Right lobe of liver (tissue), 6 donors: Measurements from ENCODE around the gene PDSS2. TPM values are rescaled to one million over a fixed set of nuclear protein-coding genes. Genes with fewer than 3 reads are reported as not detected.

Experiments used
- ATAC-seq, 4 donors: fragments of 200-7000 bp; cut with Tn5 transposase; one replicate each; pipeline ENCODE4 v1.9.1; 2020; ENCODE audit warnings: mild to moderate bottlenecking in 4 of 4, moderate library complexity in 4 of 4
- DNase-seq, 3 donors: peaks; one replicate each; pipeline ENCODE4 v3.0.0-alpha.2; 2020
- H3K27ac ChIP-seq, 3 donors: fragments of 200-600 bp; one replicate each; pipeline ENCODE4 v1.8.0; 2022
- H3K27me3 ChIP-seq, 2 donors: fragments of 200-600 bp; one replicate each; pipeline ENCODE4 v1.8.0; 2022
- H3K36me3 ChIP-seq, 4 donors: fragments of 200-600 bp; sonication (generic) in 1 of 4; one replicate each; pipeline versions ENCODE4 v1.5.1 to v1.8.0; 2017 to 2022; ENCODE audit warnings: control low read depth in 1 of 4
- H3K4me1 ChIP-seq, 4 donors: fragments of 200-600 bp; sonication (generic) in 1 of 4; one replicate each; pipeline versions ENCODE4 v1.5.1 to v1.8.0; 2017 to 2022; ENCODE audit warnings: control low read depth in 1 of 4
- H3K4me3 ChIP-seq, 3 donors: fragments of 200-600 bp; one replicate each; pipeline ENCODE4 v1.8.0; 2022
- H3K9me3 ChIP-seq, 4 donors: fragments of 200-600 bp; sonication (generic) in 1 of 4; one replicate each; pipeline versions ENCODE4 v1.5.1 to v1.8.0; 2017 to 2022; ENCODE audit warnings: control low read depth in 1 of 4
- CTCF ChIP-seq, 4 donors: fragments of 200-600 bp in 3 of 4; fragments of 450-650 bp in 1 of 4; IDR thresholded peaks; one replicate each; pipeline versions ENCODE4 v1.5.1 to v1.8.0; 2016 to 2022; ENCODE audit warnings: antibody characterized with exemption in 4 of 4, mild to moderate bottlenecking in 2 of 4
- POLR2A ChIP-seq: fragments of 450-650 bp; IDR thresholded peaks from one replicate; pipeline ENCODE4 v1.6.1; 2017; ENCODE audit warnings: antibody characterized with exemption, mild to moderate bottlenecking
- WGBS: methylation state at CpG from one replicate; pipeline ENCODE4 v1.1.6; 2018; ENCODE audit warnings: low coverage, low lambda C conversion rate; ENCODE audit not compliant: insufficient coverage; ENCODE audit errors: missing lambda C conversion rate; 5-methylcytosine and 5-hydroxymethylcytosine counted together
- intact Hi-C, 2 donors: fragments of 100-400 bp; cut with DNase I; formaldehyde crosslinking; loops; one replicate each; pipeline versions ENCODE4 v1.11.2 to v1.14.1; 2022
- total RNA-seq, 6 experiments: library from RNA; depleted of rRNA in 2 of 6; stranded (reverse); fragments of >200 nt in 2 of 6; fragmentation: NEBNext Ultra II Directional in 3 of 6; extraction: Animal tissue kit (Norgen Biotek cat#: 25700) in 3 of 6; gene quantifications; one replicate each; pipeline versions ENCODE4 v1.1.0 to v1.2.4, GENCODE V29; 2016 to 2023
- donor health status: DM: no; HTN: yes; CAD: no.
- donor health status: DM: no; HTN: no; CAD: no.
- donor health status: DM: no; HTN: no; CAD: no.
- donor health status: DM: no; HTN: yes; CAD: no.
- donor health status: DM: no; HTN: yes; CAD: no.

PDSS2 gene
- total RNA-seq, 6 experiments from 2014 or later: 17.0 to 25.1 (median 19.0) TPM

DNA sequence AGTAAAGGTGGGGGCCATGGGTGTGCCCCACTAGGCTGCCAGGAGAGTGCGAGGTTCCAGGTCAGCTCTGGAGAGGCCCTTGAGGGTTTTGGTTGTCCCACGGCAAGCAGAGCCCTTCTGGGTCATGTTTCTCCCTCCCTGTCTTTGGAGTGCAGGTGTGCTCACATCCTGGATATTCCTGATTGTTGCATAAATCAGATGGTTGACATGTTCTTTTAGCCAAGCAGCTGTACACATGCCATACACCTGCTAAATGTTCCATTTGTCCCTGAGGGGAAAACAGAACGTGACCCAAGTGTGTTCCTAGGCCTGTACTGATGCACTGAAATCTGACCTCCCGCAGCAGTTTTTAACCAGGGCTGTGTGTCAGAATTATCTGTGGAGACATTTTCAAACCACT is 266.5 kb downstream of the PDSS2 start:
- Histone ChIP-seq H3K4me3 (no peak overlapping the region), H3K4me1 (peaks cover 0 to 4% (median 1%) of the 10 kb centered on the region in 4 donors), H3K36me3 (no peaks in the 10 kb centered on the region), H3K27ac (no peak overlapping the region), H3K27me3 (no peaks in the 10 kb centered on the region), H3K9me3 (no peaks in the 10 kb centered on the region)
- DNase-seq: no peak
- ATAC-seq: no peak
- 90% methylated on average over 2 of the region's 4 CpGs for WGBS
- no peak for TF ChIP-seq CTCF (IDR thresholded peaks at IDR 0.05)
- TF ChIP-seq POLR2A: no peak
- intact Hi-C loops: no loop called here

GRCh38 chr6:107187630-107188029 is 271.7 kb downstream of the PDSS2 start:
- no peak for DNase-seq
- Histone ChIP-seq H3K4me1 (no peaks in the 10 kb centered on the region), H3K9me3 (no peaks in the 10 kb centered on the region), H3K36me3 (no peaks in the 10 kb centered on the region), H3K4me3 (no peak overlapping the region), H3K27ac (no peak overlapping the region), H3K27me3 (no peaks in the 10 kb centered on the region)
- WGBS: 93% methylated on average over 6 of the region's 6 CpGs
- no peak for TF ChIP-seq CTCF (IDR thresholded peaks at IDR 0.05)
- no peak for TF ChIP-seq POLR2A
- intact Hi-C loops: no loop called here
- no peak for ATAC-seq

DNA sequence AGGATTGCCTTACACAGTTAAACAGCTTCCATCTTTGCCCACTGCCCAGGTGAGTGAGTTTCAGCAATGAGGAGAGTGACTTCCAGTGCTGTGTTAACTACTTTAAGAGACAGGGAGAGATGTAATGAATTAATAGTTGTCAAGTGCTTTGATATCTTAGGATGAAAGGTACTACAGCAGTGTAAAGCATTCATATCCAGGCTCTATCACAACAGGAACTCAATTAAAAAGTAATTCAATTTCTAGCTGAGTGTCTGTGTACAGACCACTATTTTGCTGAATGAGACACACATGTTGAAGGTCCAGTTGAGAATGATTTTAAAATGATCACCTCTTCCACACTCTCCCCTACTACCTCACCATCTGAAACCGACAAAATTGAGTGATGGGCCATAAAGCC is 273.3 kb downstream of the PDSS2 start:
- ATAC-seq (peak in 1 of 4 donors; percentile 9), DNase-seq (no peak)
- 100% methylated on average over 1 of the region's 1 CpG for WGBS
- H3K36me3 ChIP-seq: no peaks in the 10 kb centered on the region
- no peaks in the 10 kb centered on the region for H3K27me3 ChIP-seq
- no peak overlapping the region for H3K27ac ChIP-seq
- H3K9me3 ChIP-seq: no peaks in the 10 kb centered on the region
- H3K4me3 ChIP-seq: no peak overlapping the region
- intact Hi-C loops: no loop called here
- TF ChIP-seq POLR2A: no peak
- TF ChIP-seq CTCF (IDR thresholded peaks at IDR 0.05): no peak
- H3K4me1 ChIP-seq: no peaks in the 10 kb centered on the region

DNA sequence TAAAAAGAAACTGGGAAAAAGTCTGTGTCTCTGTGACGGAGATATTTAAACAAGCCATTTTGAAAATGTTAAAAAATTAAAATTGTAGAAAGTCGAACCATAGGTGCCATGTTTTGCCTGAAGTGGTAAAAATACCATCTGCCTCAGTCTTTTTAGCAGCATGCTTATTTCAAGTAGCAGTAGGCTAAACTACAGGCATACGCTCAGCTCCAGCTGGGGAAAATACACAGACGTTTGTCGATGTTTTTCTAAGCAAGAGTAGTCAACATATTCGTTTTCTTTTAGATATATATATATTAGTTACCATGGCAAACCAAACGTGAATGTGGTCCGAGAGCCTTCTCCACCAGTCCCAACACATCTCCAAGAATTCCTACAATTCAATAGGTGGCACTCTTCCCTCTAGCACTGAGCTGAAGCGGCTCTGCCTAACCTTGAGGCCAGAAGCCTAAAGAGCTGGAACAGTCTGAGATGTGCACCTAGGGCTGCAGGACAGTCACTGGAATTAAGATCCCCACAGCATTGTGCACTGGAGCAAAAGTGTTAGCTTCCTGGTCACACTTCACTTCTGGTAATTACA is 273.9 kb downstream of the PDSS2 start:
- H3K36me3 ChIP-seq: no peaks in the 10 kb centered on the region
- H3K27me3 ChIP-seq: no peaks in the 10 kb centered on the region
- ATAC-seq (peak; percentile 77 to 92 (median 89)), DNase-seq (peak in 1 of 3 donors; percentile 50)
- intact Hi-C loops: no loop called here
- WGBS: 66% methylated on average over 8 of the region's 9 CpGs
- no peaks in the 10 kb centered on the region for H3K4me1 ChIP-seq
- no peaks in the 10 kb centered on the region for H3K9me3 ChIP-seq
- H3K27ac ChIP-seq: no peak overlapping the region
- TF ChIP-seq POLR2A (no peak), CTCF (IDR thresholded peaks at IDR 0.05) (peak in 3 of 4 donors; percentile 35 to 58 (median 39))
- H3K4me3 ChIP-seq: no peak overlapping the region

GRCh38 chr6:107184435-107184834 is 274.9 kb downstream of the PDSS2 start:
- TF ChIP-seq CTCF (IDR thresholded peaks at IDR 0.05) (no peak), POLR2A (no peak)
- intact Hi-C loops: no loop called here

More at GRCh38 chr6:107184435-107184834, 274.9 kb downstream of the PDSS2 start:
- Histone ChIP-seq H3K27me3 (no peaks in the 10 kb centered on the region), H3K27ac (no peak overlapping the region), H3K4me1 (no peaks in the 10 kb centered on the region), H3K4me3 (no peak overlapping the region), H3K9me3 (no peaks in the 10 kb centered on the region), H3K36me3 (no peaks in the 10 kb centered on the region)
- no peak for DNase-seq
- no peak for ATAC-seq
- WGBS: 86% methylated on average over 1 of the region's 1 CpG
